Mesenchymal stem cell (in vitro differentiated cells and primary cell): Measurements from ENCODE around the gene DHX38.

Experiments
- DNase-seq: peaks from one replicate; pipeline ENCODE4 v3.0.0-alpha.2; 2013
- H2AFZ ChIP-seq: one replicate; pipeline ENCODE4 v1.6.1; 2013; ENCODE audit warnings: low read depth, mild to moderate bottlenecking, control low read depth, inconsistent platforms, low read length, moderate library complexity
- H2AK5ac ChIP-seq: 2 replicates; pipeline ENCODE4 v1.6.1; 2013; ENCODE audit warnings: low read length, moderate library complexity, mild to moderate bottlenecking, inconsistent platforms; ENCODE audit not compliant: severe bottlenecking
- H2BK120ac ChIP-seq: one replicate; pipeline ENCODE4 v1.6.1; 2013; ENCODE audit warnings: low read depth, mild to moderate bottlenecking, inconsistent platforms, low read length, moderate library complexity
- H2BK12ac ChIP-seq, 2 experiments: one replicate each; pipeline ENCODE4 v1.6.1; 2013; ENCODE audit warnings: inconsistent platforms in 2 of 2, low read length in 2 of 2, mild to moderate bottlenecking in 2 of 2, moderate library complexity in 2 of 2, control low read depth in 1 of 2
- H2BK15ac ChIP-seq: one replicate; pipeline ENCODE4 v1.6.1; 2013; ENCODE audit warnings: mild to moderate bottlenecking, low read depth, inconsistent platforms; ENCODE audit not compliant: poor library complexity, severe bottlenecking
- H2BK5ac ChIP-seq: 2 replicates; pipeline ENCODE4 v1.6.1; 2013; ENCODE audit warnings: low read depth, mild to moderate bottlenecking, low read length, control low read depth, inconsistent platforms; ENCODE audit not compliant: poor library complexity, severe bottlenecking
- H3K14ac ChIP-seq, 2 experiments: one replicate each; pipeline ENCODE4 v1.6.1; 2013; ENCODE audit warnings: inconsistent platforms in 2 of 2, low read length in 2 of 2, control low read depth in 1 of 2, mild to moderate bottlenecking in 1 of 2, moderate library complexity in 1 of 2
- H3K18ac ChIP-seq, 2 experiments: one replicate each; pipeline ENCODE4 v1.6.1; 2013; ENCODE audit warnings: inconsistent platforms in 2 of 2, low read length in 2 of 2, control low read depth in 1 of 2, low read depth in 1 of 2, mild to moderate bottlenecking in 1 of 2
- H3K23ac ChIP-seq, 2 experiments: one replicate each; pipeline ENCODE4 v1.6.1; 2013; ENCODE audit warnings: inconsistent platforms in 2 of 2, low read length in 2 of 2, mild to moderate bottlenecking in 2 of 2, moderate library complexity in 2 of 2, control low read depth in 1 of 2
- H3K27ac ChIP-seq: 2 replicates; pipeline ENCODE4 v1.5.1; 2013; ENCODE audit warnings: mild to moderate bottlenecking, moderate library complexity, low read length, control low read depth, inconsistent platforms; ENCODE audit not compliant: poor library complexity, severe bottlenecking
- H3K27me3 ChIP-seq, 2 experiments: 2 replicates each; pipeline versions ENCODE4 v1.6.1 to v1.7.0; 2013; ENCODE audit warnings: low read length in 2 of 2, mild to moderate bottlenecking in 2 of 2, moderate library complexity in 2 of 2, control low read depth in 1 of 2, inconsistent platforms in 1 of 2; ENCODE audit not compliant: control insufficient read depth in 1 of 2, insufficient read depth in 1 of 2
- H3K36me3 ChIP-seq, 2 experiments: 2 replicates each; pipeline versions ENCODE4 v1.6.1 to v1.7.0; 2013; ENCODE audit warnings: low read length in 2 of 2, control low read depth in 1 of 2, inconsistent platforms in 1 of 2, low read depth in 1 of 2, mild to moderate bottlenecking in 1 of 2; ENCODE audit not compliant: insufficient read depth in 2 of 2, control insufficient read depth in 1 of 2
- H3K4ac ChIP-seq, 2 experiments: one replicate each; pipeline ENCODE4 v1.6.1; 2013; ENCODE audit warnings: inconsistent platforms in 2 of 2, low read length in 2 of 2, mild to moderate bottlenecking in 2 of 2, moderate library complexity in 2 of 2, control low read depth in 1 of 2, low read depth in 1 of 2
- H3K4me1 ChIP-seq: 2 replicates; pipeline ENCODE4 v1.6.1; 2013; ENCODE audit warnings: low read depth, low read length, control low read depth; ENCODE audit not compliant: control insufficient read depth, insufficient read depth
- H3K4me2 ChIP-seq: 2 replicates; pipeline ENCODE4 v1.6.1; 2013; ENCODE audit warnings: low read length, mild to moderate bottlenecking, inconsistent platforms; ENCODE audit not compliant: poor library complexity, severe bottlenecking
- H3K4me3 ChIP-seq, 2 experiments: 2 replicates each; pipeline versions ENCODE4 v1.5.1 to v1.7.0; 2013; ENCODE audit warnings: low read length in 2 of 2, mild to moderate bottlenecking in 2 of 2, control low read depth in 1 of 2, low read depth in 1 of 2; ENCODE audit not compliant: insufficient read depth in 1 of 2
- H3K79me1 ChIP-seq: replicated peaks from 2 replicates; pipeline ENCODE4 v1.6.1; 2013; ENCODE audit warnings: mild to moderate bottlenecking, control low read depth, low read length, inconsistent platforms; ENCODE audit not compliant: poor library complexity, severe bottlenecking
- H3K9ac ChIP-seq: 2 replicates; pipeline ENCODE4 v1.7.0; 2013; ENCODE audit warnings: mild to moderate bottlenecking, low read length, moderate library complexity
- H3K9me3 ChIP-seq: 2 replicates; pipeline ENCODE4 v1.7.0; 2013; ENCODE audit warnings: mild to moderate bottlenecking, low read length; ENCODE audit not compliant: control insufficient read depth
- H4K8ac ChIP-seq: one replicate; pipeline ENCODE4 v1.6.1; 2013; ENCODE audit warnings: inconsistent platforms, mild to moderate bottlenecking, low read length, moderate library complexity
- H4K91ac ChIP-seq: one replicate; pipeline ENCODE4 v1.6.1; 2013; ENCODE audit warnings: mild to moderate bottlenecking, low read length, inconsistent platforms
- WGBS: methylation state at CpG from one replicate; pipeline ENCODE4 v1.1.7; 2013; ENCODE audit warnings: mixed read lengths; 5-methylcytosine and 5-hydroxymethylcytosine counted together

The DHX38 gene

DNA sequence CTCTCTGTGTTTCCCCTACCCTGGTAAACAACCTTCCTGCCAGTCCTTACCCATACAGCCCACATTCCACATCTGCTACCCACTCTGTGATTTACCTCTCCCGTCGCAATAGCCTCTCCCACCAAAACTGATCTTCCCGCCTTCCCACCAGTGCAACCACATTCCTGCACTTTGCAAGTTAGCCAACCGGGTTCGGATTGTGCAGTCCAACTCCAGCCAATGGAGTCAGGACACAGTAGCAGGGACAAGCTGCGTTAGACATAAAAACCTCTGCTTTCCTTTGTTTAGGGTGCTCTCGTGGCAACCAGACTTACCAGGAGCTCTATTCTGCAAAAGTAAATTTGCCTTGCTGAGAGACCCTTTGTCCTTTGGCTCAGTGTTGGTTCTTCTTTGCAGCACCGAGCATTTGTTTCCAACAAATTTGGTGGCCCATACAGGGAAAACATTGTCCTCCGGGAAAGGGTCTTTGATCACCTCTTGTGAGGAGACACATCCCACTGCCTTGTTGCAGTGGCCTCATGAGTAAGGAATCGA lies 29.2 kb upstream of the DHX38 start:
- no peaks in the 10 kb centered on the region for H3K27me3 ChIP-seq
- no peak overlapping the region for H2BK15ac ChIP-seq
- H3K18ac ChIP-seq: no peak overlapping the region
- no peak overlapping the region for H2BK5ac ChIP-seq
- no peaks in the 10 kb centered on the region for H3K36me3 ChIP-seq
- DNase-seq: no peak
- no peak overlapping the region for H3K4ac ChIP-seq
- peaks cover 2% of the 10 kb centered on the region for H3K79me1 ChIP-seq
- H3K4me2 ChIP-seq: no peak overlapping the region
- H4K8ac ChIP-seq: no peak overlapping the region
- H3K27ac ChIP-seq: no peak overlapping the region
- no peak overlapping the region for H3K14ac ChIP-seq
- WGBS: 92% methylated on average over 10 of the region's 10 CpGs
- no peak overlapping the region for H2AFZ ChIP-seq
- no peak overlapping the region for H3K4me3 ChIP-seq
- no peak overlapping the region for H3K9ac ChIP-seq
- H3K4me1 ChIP-seq: no peaks in the 10 kb centered on the region
- H2AK5ac ChIP-seq: no peak overlapping the region
- no peaks in the 10 kb centered on the region for H3K9me3 ChIP-seq
- H4K91ac ChIP-seq: no peak overlapping the region
- no peak overlapping the region for H2BK12ac ChIP-seq
- H2BK120ac ChIP-seq: no peak overlapping the region
- H3K23ac ChIP-seq: no peak overlapping the region

DNA sequence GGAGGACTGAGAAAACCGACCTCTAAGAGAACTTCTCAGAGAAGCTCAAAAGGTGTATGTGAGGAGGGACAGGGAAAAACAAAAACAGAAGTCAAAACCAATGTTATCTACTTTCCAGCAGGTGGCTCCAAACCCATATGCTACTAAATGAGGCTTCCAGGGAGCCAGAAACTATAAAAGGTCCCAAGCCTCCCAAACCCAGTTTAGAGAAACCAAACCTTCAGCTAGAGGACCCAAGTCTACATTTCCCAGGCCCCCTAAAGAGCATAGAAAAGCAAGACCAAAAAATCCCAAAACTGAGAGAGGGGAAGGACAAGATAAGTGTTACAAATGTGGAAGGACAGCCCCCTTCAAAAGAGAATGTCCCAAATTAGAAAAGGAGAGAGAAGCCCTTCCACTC lies 26.9 kb upstream of the DHX38 start:
- Histone ChIP-seq H2BK12ac (no peak overlapping the region), H2AFZ (no peak overlapping the region), H2AK5ac (no peak overlapping the region), H4K8ac (no peak overlapping the region), H3K79me1 (peaks cover 2% of the 10 kb centered on the region), H3K14ac (no peak overlapping the region), H2BK120ac (no peak overlapping the region), H3K4me1 (no peaks in the 10 kb centered on the region), H3K23ac (no peak overlapping the region), H3K27me3 (no peaks in the 10 kb centered on the region), H4K91ac (no peak overlapping the region), H2BK15ac (no peak overlapping the region), H3K27ac (no peak overlapping the region), H3K36me3 (peaks cover 0 to 3% of the 10 kb centered on the region in 2 experiments), H3K9ac (no peak overlapping the region), H3K18ac (no peak overlapping the region), H3K4ac (no peak overlapping the region), H3K4me3 (no peak overlapping the region), H2BK5ac (no peak overlapping the region), H3K4me2 (no peak overlapping the region), H3K9me3 (no peaks in the 10 kb centered on the region)
- 0% methylated on average over 1 of the region's 1 CpG for WGBS
- DNase-seq: peak; percentile 44

DNA sequence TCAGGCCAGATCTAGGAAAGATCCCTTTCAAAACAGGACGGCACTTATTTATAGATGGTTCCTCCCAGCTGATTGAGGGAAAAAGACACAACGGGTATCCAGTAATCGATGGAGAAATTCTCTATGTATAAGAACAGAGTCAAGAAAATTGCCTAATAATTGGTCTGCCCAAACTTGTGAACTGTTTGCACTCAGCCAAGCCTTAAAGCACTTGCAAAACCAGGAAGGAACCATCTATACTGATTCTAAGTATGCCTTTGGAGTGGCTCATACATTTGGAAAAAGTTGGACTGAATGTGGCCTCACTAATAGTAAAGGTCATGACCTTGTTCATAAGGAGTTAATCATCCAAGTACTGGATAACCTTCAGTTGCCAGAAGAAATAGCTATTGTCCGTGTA lies 24.7 kb upstream of the DHX38 start:
- Histone ChIP-seq H3K4me3 (no peak overlapping the region), H3K14ac (no peak overlapping the region), H3K4me2 (no peak overlapping the region), H2AK5ac (no peak overlapping the region), H3K27me3 (no peaks in the 10 kb centered on the region), H2BK120ac (no peak overlapping the region), H4K91ac (no peak overlapping the region), H2BK15ac (no peak overlapping the region), H3K36me3 (peaks cover 0 to 6% of the 10 kb centered on the region in 2 experiments), H3K23ac (no peak overlapping the region), H3K79me1 (peaks cover 2% of the 10 kb centered on the region), H3K27ac (no peak overlapping the region), H2AFZ (no peak overlapping the region), H3K9me3 (no peaks in the 10 kb centered on the region), H3K4me1 (no peaks in the 10 kb centered on the region), H3K9ac (no peak overlapping the region), H3K4ac (no peak overlapping the region), H2BK5ac (no peak overlapping the region), H4K8ac (no peak overlapping the region), H3K18ac (no peak overlapping the region), H2BK12ac (no peak overlapping the region)
- 87% methylated on average over 4 of the region's 4 CpGs for WGBS
- DNase-seq: no peak

DNA sequence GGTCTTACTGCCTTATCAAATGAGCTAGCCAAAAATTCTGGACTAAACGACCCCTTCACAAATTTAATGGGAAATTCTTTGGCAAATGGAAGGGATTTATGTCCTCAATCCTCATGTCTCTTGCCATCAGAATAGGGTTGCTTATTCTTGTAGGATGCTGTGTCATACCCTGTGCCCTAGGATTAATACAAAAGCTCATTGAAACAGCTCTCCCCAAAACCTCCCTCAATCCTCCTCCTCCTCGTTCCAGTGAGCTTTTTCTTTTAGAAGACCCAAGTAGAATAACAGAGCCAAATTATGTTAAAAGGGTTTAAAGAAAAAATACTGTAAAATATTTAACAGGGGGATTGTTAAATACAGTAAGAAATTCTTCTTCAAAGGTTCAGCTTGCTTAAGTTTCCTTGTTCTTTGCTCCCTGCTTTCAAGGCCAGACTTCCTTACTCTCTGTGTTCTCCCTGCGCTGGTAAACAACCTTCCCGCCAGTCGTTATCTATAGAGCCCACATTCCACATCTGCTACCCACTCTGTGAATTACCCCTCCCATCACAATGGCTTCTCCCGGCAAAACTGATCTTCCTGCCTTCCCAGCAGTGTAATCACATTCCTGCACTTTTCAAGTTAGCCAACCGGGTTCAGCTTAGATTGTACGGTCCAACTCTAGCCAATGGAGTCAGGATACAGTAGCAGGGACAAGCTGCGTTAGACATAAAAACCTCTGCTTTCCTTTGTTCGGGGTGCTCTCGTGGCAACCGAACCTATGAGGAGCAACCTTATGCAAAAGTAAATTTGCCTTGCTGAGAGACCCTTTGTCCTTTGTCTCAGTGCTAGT lies 20.9 kb upstream of the DHX38 start:
- H2BK15ac ChIP-seq: no peak overlapping the region
- H3K27me3 ChIP-seq: no peaks in the 10 kb centered on the region
- H3K27ac ChIP-seq: no peak overlapping the region
- 76% methylated on average over 11 of the region's 12 CpGs for WGBS
- H2BK120ac ChIP-seq: no peak overlapping the region
- H3K4me2 ChIP-seq: no peak overlapping the region
- no peak overlapping the region for H4K8ac ChIP-seq
- no peak overlapping the region for H2BK5ac ChIP-seq
- no peaks in the 10 kb centered on the region for H3K4me1 ChIP-seq
- no peak overlapping the region for H2AK5ac ChIP-seq
- H3K9me3 ChIP-seq: no peaks in the 10 kb centered on the region
- H3K23ac ChIP-seq: no peak overlapping the region
- H4K91ac ChIP-seq: no peak overlapping the region
- H3K79me1 ChIP-seq: peaks cover 2% of the 10 kb centered on the region
- no peak overlapping the region for H2AFZ ChIP-seq
- peaks cover 0 to 6% of the 10 kb centered on the region in 2 experiments for H3K36me3 ChIP-seq
- no peak overlapping the region for H3K4me3 ChIP-seq
- no peak overlapping the region for H2BK12ac ChIP-seq
- no peak overlapping the region for H3K14ac ChIP-seq
- H3K4ac ChIP-seq: no peak overlapping the region
- DNase-seq: no peak
- no peak overlapping the region for H3K18ac ChIP-seq
- H3K9ac ChIP-seq: no peak overlapping the region
